ENCODE results near the gene MRPL21.

MRPL21 gene

GRCh38 chr11:68932358-68932757, 28.7 kb upstream of the MRPL21 start:
- in situ Hi-C loops (cut with MboI; ENCODE audit: low sequenced_read_pairs, unreplicated experiment), result no loop called here
- peak; percentile 31 for DNase-seq (ENCODE audit: low spot score)
- no peak for TF ChIP-seq CTCF (IDR thresholded peaks at IDR 0.05; ENCODE audit: borderline replicate concordance, control extremely low read depth, extremely low read depth, insufficient read depth, missing control alignments)

GRCh38 chr11:68931911-68932310, 28.3 kb upstream of the MRPL21 start:
- in situ Hi-C loops (cut with MboI; ENCODE audit: low sequenced_read_pairs, unreplicated experiment), result no loop called here
- TF ChIP-seq CTCF (IDR thresholded peaks at IDR 0.05; ENCODE audit: borderline replicate concordance, control extremely low read depth, extremely low read depth, insufficient read depth, missing control alignments), result no peak
- no peak for DNase-seq (ENCODE audit: low spot score)

- in situ Hi-C loops (cut with MboI; ENCODE audit: low sequenced_read_pairs, unreplicated experiment), result no loop called here
- no peak for TF ChIP-seq CTCF (IDR thresholded peaks at IDR 0.05; ENCODE audit: borderline replicate concordance, control extremely low read depth, extremely low read depth, insufficient read depth, missing control alignments)
These were observed 27.6 kb upstream of the MRPL21 start for GRCh38 chr11:68930991-68931855.

GRCh38 chr11:68929706-68930570, 26.3 kb upstream of the MRPL21 start:
- peak; percentile 12 for DNase-seq (ENCODE audit: low spot score)
- in situ Hi-C loops (cut with MboI; ENCODE audit: low sequenced_read_pairs, unreplicated experiment), result no loop called here
- no peak for TF ChIP-seq CTCF (IDR thresholded peaks at IDR 0.05; ENCODE audit: borderline replicate concordance, control extremely low read depth, extremely low read depth, insufficient read depth, missing control alignments)

More at GRCh38 chr11:68930991-68931855, 27.6 kb upstream of the MRPL21 start:
- DNase-seq (ENCODE audit: low spot score), result no peak

- TF ChIP-seq CTCF (IDR thresholded peaks at IDR 0.05; ENCODE audit: borderline replicate concordance, control extremely low read depth, extremely low read depth, insufficient read depth, missing control alignments), result no peak
These were observed 25.5 kb upstream of the MRPL21 start for GRCh38 chr11:68929135-68929534.

GRCh38 chr11:68928136-68928880, 24.7 kb upstream of the MRPL21 start:
- TF ChIP-seq CTCF (IDR thresholded peaks at IDR 0.05; ENCODE audit: borderline replicate concordance, control extremely low read depth, extremely low read depth, insufficient read depth, missing control alignments), result no peak
- DNase-seq (ENCODE audit: low spot score), result no peak
- in situ Hi-C loops (cut with MboI; ENCODE audit: low sequenced_read_pairs, unreplicated experiment), result no loop called here

More at GRCh38 chr11:68929135-68929534, 25.5 kb upstream of the MRPL21 start:
- peak; percentile 18 for DNase-seq (ENCODE audit: low spot score)
- in situ Hi-C loops (cut with MboI; ENCODE audit: low sequenced_read_pairs, unreplicated experiment), result no loop called here
